Measurements from ENCODE around the gene STARD9. TPM values are rescaled to one million over a fixed set of nuclear protein-coding genes. Genes with fewer than 3 reads are reported as not detected.

Gene STARD9
- total and polyA plus RNA-seq, 10 of the 15 experiments (the other 5 are each of a cell fraction or from before 2014, with no cell fraction given): 0.58 to 11.5 (median 6.1) TPM

DNA sequence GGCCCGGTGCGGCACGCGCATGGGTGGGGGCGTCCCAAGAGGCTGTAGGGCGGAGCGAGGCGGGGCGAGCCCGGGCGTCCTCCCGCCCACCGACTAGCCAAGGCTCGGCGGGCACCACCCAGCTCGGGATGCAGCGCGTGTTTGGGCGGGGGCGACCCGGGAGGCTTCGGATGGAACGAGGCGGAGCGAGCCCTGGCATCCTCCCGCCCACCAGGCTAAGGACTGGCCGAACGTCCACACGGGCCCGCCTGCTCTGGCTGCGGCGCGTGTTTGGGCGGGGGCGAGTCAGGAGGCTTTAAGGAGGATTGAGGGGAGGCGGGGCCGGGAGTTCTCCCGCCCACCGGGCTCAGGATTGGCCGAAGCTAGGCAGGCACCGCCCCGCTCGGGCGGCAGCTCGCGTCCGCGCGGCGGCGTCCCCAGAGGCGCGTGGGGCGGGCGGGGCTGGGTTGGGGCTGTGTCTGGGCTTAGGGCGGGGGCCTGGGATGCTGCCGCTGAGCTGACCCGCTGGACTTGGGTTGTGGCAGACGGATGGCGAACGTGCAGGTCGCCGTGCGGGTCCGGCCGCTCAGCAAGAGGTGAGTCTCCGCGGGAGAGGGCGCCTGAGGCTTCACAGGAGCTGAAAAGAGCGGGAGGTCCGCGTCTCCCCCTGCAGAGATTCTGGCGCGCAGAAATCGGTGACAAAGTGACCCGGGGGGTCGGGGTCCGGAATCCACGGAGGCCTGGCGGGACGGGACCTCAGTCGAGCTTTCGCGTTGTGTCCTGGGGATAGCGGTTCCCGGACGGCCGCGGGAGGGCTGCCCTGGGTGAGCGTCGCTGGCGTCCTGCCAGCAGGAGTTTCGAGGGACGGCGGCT, at the start of gene STARD9 (continued):
- no peak for TF ChIP-seq FOXM1 (IDR thresholded peaks at IDR 0.05; ENCODE audit: low read depth, low read length)
- peak; percentile 67; the same call in 1 of the 2 replicates for TF ChIP-seq NFYB (IDR thresholded peaks at IDR 0.05; ENCODE audit: insufficient read depth, low read depth, low read length)
- TF ChIP-seq MTA3 (IDR thresholded peaks at IDR 0.05; ENCODE audit: borderline replicate concordance, low read length): no peak
- TF ChIP-seq, protein P1, sequence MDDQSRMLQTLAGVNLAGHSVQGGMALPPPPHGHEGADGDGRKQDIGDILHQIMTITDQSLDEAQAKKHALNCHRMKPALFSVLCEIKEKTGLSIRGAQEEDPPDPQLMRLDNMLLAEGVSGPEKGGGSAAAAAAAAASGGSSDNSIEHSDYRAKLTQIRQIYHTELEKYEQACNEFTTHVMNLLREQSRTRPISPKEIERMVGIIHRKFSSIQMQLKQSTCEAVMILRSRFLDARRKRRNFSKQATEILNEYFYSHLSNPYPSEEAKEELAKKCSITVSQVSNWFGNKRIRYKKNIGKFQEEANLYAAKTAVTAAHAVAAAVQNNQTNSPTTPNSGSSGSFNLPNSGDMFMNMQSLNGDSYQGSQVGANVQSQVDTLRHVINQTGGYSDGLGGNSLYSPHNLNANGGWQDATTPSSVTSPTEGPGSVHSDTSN (IDR thresholded peaks at IDR 0.05; ENCODE audit: insufficient replicate concordance, low read depth, low read length): no peak
- TF ChIP-seq GABPA (IDR thresholded peaks at IDR 0.05; ENCODE audit: low read depth): no peak
- TF ChIP-seq DPF2 (IDR thresholded peaks at IDR 0.05): peak; percentile 36
- peak; percentile 97 for TF ChIP-seq POLR2A (IDR thresholded peaks at IDR 0.05; ENCODE audit: low read depth, low read length)

- BruUV-seq (replicated peaks): no TSS peak
- ChIA-PET SMC1A (ENCODE audit: uncharacterized antibody, unreplicated experiment) (interaction anchor here (1.0 to 8.1 kb wide), 4 partner anchors 15 to 118 kb away, joined by 3 to 45 read pairs (median 4); partner anchors contain the start of genes HAUS2 and LRRC57), CTCF (interaction anchor here (1.0 to 1.1 kb wide), 2 partner anchors 19 to 25 kb away, joined by 3 read pairs; no protein-coding TSS in a partner anchor), RAD21 (ENCODE audit: unreplicated experiment) (no interaction called here), POLR2A (interaction anchor here (1.1 kb wide), 1 partner anchor 52 kb away, joined by 4 read pairs; no protein-coding TSS in a partner anchor)
- Histone ChIP-seq H2AFZ (ENCODE audit: control insufficient read depth, low read depth, low read length) (no peak overlapping the region), H3K79me2 (ENCODE audit: control insufficient read depth, insufficient read depth, low read length) (no peaks in the 10 kb centered on the region), H3K4me2 (ENCODE audit: control insufficient read depth, insufficient read depth) (no peak overlapping the region), H3K27ac (ENCODE audit: control insufficient read depth, insufficient read depth) (no peak overlapping the region), H3K27me3 (replicated peaks in 1 of 2; ENCODE audit: control insufficient read depth in 2 of 2, insufficient read depth in 2 of 2, low read length in 1 of 2) (no peaks in the 10 kb centered on the region), H3K36me3 (ENCODE audit: control insufficient read depth in 2 of 2, insufficient read depth in 2 of 2, low read length in 1 of 2) (peaks cover 0 to 12% of the 10 kb centered on the region in 2 experiments; a peak in 3 of 4 replicates), H3K4me1 (ENCODE audit: control insufficient read depth, insufficient read depth, low read length) (no peaks in the 10 kb centered on the region), H3K9me3 (replicated peaks; ENCODE audit: control insufficient read depth, insufficient read depth, low read length) (no peaks in the 10 kb centered on the region), H3K4me3 (no peak overlapping the region), H3K9ac (ENCODE audit: control insufficient read depth, insufficient read depth, low read length) (no peak overlapping the region), H4K20me1 (ENCODE audit: control insufficient read depth, insufficient read depth) (no peaks in the 10 kb centered on the region)
- ATAC-seq: no peak
- no peak for FAIRE-seq
- intact Hi-C loops (cut with micrococcal nuclease; ENCODE audit: unreplicated experiment) (no loop called here), in situ Hi-C loops (cut with MboI) (no loop called here)
- WGBS (ENCODE audit: insufficient coverage, insufficient replicate concordance, low lambda C conversion rate, missing lambda C conversion rate): 81% methylated on average over 3 of the region's 3 CpGs
- no peak for DNase-seq (ENCODE audit: low read depth, low spot score)
- no peak for TF ChIP-seq CHD4 (IDR thresholded peaks at IDR 0.05)
- no peak for TF ChIP-seq ASH2L (IDR thresholded peaks at IDR 0.05; ENCODE audit: borderline replicate concordance, low read depth)
- no peak for TF ChIP-seq SKIL (IDR thresholded peaks at IDR 0.05; ENCODE audit: low read depth, poor library complexity, severe bottlenecking)
- TF ChIP-seq HDGF (IDR thresholded peaks at IDR 0.05): no peak
- no peak for TF ChIP-seq ZNF274 (IDR thresholded peaks at IDR 0.05; ENCODE audit: insufficient read depth, insufficient read length)
- TF ChIP-seq USF1 (IDR thresholded peaks at IDR 0.05; ENCODE audit: borderline replicate concordance, extremely low read length, insufficient read depth, low read depth, low read length): no peak
- no peak for TF ChIP-seq IKZF1 (conservative IDR thresholded peaks at IDR 0.05)
- no peak for TF ChIP-seq SPI1 (IDR thresholded peaks at IDR 0.05; ENCODE audit: borderline replicate concordance, insufficient read depth, low read depth, low read length)
- TF ChIP-seq EP300 (IDR thresholded peaks at IDR 0.05; ENCODE audit: borderline replicate concordance in 1 of 2, control insufficient read depth in 1 of 2, low read depth in 2 of 2, low read length in 2 of 2): no peak
- no peak for TF ChIP-seq BCL11A (IDR thresholded peaks at IDR 0.05; ENCODE audit: low read depth, low read length)
Measured at GRCh38 chr15:42528970-42529369, 46.4 kb upstream of the STARD9 start.

All from GM12878 (cell line).